GM12875 (cell line): ENCODE results near the gene NKX1-1.
"Not testable (repeated sequence)": the region's sequence is repeated elsewhere in the genome, so short reads cannot be mapped to it uniquely, and the experiment has no call there.

Source experiments
- H3K4me3 ChIP-seq: one replicate; pipeline ENCODE4 v1.5.1; 2011; ENCODE audit warnings: low read depth, low read length, control low read depth
- TF ChIP-seq, protein P1 (sequence below): IDR thresholded peaks from 2 replicates; pipeline ENCODE4 v1.5.1; 2011; ENCODE audit warnings: low read depth, mild to moderate bottlenecking, control low read depth, inconsistent platforms, low read length, moderate library complexity, borderline replicate concordance; ENCODE audit not compliant: insufficient read depth

Gene NKX1-1

DNA sequence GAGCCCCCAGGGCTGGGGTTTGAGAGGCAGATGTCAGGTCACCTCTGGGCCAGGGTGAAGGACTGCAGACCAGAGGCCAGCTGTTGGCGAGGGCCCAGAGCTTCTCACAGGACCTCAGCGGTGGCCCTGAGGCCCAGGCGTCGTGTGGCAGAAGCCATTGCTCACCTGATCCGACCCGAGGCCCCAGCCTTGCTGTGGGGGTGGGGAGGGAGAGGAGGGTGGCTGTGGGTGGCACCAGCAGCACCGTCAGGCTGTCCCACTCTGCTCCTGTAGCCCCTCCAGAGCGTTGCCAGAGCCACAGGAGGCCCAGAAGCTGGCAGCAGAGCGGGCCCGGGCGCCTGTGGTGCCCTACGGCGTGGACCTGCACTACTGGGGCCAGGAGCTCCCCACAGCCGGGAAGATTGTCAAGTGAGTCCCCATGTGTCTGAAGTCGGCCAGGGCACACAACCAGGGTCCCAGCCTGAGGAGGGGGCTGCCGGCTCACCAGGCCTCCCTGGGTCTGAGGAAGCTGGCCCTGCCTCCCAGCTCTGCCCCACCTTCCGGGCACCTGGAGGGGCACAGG is 30.4 kb downstream of the NKX1-1 start:
- TF ChIP-seq, protein P1, sequence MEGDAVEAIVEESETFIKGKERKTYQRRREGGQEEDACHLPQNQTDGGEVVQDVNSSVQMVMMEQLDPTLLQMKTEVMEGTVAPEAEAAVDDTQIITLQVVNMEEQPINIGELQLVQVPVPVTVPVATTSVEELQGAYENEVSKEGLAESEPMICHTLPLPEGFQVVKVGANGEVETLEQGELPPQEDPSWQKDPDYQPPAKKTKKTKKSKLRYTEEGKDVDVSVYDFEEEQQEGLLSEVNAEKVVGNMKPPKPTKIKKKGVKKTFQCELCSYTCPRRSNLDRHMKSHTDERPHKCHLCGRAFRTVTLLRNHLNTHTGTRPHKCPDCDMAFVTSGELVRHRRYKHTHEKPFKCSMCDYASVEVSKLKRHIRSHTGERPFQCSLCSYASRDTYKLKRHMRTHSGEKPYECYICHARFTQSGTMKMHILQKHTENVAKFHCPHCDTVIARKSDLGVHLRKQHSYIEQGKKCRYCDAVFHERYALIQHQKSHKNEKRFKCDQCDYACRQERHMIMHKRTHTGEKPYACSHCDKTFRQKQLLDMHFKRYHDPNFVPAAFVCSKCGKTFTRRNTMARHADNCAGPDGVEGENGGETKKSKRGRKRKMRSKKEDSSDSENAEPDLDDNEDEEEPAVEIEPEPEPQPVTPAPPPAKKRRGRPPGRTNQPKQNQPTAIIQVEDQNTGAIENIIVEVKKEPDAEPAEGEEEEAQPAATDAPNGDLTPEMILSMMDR = no peak
- H3K4me3 ChIP-seq = no peak overlapping the region

DNA sequence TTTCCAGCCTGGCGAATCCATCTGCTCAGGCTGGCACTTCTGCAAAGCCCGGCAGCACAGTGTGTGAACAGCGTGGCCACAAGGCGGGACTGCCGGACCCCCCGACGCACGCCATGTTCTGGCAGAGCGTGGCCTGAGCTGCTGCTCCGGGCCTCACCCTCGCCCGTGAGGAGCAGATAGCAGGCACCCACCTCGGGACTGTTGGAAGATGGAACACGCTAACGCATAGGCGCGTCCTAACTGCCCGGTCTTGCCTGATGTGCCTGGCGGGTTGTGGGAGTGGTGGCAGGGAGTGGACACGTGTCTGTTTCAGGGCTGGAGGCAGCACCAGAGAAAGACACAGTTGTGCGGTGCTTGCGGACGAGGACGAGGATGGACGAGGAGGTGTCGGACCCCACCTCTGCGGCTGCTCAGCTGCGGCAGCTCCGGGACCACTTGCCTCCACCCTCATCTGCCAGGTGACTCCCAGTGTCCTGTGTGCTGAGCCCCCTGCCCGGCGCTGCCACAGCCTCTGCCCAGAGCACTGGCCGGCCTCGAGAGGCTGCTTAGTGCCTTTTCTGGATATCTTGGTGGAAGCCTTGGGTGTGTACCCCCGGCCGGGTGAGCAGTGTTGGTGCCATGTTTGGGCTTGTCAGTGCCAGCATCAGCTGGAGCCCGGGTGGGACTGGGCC is 31.1 kb downstream of the NKX1-1 start:
- H3K4me3 ChIP-seq = no peak overlapping the region
- TF ChIP-seq, protein P1 = no peak

DNA sequence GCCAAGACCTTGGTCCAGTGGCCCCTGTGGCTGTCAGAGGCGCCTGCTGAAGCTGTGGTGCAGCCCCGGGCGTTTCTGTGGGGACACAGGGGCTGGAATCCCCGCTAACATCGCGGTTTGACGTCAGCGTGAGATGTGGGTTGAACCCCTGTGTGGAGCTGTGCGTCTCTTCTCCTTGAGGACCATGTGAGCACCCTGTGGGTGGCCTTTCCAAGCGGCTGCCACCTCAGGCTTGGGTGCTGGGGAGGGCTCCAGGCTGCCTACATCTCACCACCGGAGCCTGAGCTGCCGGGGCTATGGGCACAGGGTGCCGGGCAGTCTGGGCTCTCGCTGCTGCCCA is 31.6 kb downstream of the NKX1-1 start:
- TF ChIP-seq, protein P1 = no peak
- no peak overlapping the region for H3K4me3 ChIP-seq

DNA sequence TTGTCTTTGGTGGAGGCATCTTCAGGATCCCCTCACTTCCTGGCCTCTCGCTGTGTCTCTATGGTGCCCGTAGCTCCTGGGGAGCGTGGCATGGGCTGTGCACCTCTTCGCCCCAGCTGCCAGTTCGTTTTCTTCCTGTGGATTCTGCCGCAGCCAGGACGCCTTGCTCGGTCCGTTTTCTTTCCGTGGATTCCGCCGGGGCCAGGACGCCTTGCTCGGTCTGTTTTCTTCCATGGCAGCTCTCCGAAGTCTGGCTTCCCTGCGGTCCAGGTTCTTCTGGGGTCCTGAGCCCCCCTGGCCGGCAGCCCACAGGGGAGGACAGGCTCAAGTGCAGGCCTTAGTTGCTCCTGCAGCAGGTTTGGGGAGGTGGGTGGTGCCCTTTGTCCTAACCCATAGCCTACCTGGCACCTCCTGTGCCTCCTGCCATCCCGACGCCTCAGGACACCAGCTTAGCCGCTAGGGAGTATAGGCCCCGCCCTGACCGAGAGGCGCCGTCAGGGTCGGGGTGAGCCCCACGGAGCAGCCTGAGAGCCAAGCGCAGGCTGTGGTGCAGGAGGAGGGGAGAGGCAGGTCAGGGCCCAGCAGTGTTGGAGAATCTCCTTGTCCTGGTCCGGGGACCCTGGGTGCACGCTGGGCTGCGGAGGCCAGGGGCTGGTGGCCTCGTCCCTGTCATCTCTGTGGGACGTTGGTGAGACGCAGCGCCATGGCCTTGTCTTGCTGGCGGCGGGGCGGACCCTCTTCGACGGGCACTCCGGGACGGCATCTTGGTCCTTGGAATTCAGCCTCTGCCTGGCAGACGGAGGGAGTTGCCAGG is 32.1 kb downstream of the NKX1-1 start:
- H3K4me3 ChIP-seq = no peak overlapping the region
- TF ChIP-seq, protein P1 = no peak

DNA sequence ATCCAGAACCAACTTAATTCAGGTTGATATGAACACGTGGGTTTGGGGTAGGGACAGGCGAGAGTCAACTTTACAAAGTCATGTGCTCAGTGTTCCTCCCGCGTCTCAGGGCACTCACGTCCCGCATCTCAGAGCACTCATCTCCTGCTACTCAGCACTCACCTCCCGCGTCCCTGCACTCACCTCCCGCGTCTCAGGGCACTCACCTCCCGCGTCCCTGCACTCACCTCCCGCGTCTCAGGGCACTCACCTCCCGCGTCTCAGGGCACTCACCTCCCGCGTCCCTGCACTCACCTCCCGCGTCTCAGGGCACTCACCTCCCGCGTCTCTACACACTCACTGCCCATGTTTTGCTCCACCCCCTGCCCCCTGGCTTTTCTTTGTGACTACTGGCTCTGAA is 33.7 kb downstream of the NKX1-1 start:
- H3K4me3 ChIP-seq = not testable (repeated sequence)

DNA sequence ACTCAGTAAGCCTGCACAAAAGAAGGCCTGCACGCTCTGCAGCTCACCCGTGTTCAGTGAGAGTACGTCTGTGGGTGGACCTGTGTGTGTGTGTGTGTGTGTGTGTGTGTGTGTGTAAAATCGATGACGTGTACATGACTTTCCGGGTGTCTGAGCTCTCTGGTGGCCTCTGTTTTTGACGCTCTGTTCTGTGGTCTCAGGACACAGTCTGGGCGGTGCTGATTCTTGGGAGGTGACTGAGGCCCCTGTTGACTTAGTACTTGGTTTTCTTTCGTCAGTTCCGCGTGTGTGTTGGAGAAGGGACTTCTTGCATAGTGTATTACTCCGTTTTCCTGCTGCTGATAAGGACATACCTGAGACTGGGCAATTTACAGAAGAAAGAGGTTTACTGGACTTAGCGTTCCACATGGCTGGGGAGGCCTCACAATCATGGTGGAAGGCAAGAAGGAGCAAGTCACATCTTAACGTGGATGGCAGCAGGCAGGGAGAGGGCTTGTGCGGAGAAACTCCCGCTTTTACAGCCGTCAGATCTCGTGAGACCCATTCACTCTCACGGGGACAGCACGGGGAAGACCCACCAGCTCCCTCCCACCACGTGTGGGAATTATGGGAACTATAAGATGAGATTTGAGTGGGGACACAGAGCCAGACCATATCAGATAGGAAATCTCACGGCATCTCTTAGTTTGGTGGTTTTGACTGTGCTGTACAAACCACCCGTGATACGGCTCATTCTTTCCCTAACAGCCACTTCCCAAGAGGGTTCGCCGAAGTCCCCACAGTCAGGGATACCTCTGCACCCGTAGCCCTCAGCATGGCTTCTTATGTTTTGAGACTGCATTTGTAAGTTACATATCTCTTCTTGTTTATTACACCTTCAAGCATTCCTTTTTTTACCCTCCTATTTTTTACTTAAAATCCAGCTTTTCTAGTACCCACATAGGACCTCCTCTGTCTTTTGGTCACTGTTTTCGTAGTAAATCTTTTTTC is 34.8 kb downstream of the NKX1-1 start:
- TF ChIP-seq, protein P1 = no peak
- H3K4me3 ChIP-seq = no peak overlapping the region
